Measurements from ENCODE around the gene MRPL10.
"Not testable (repeated sequence)": the region's sequence is repeated elsewhere in the genome, so short reads cannot be mapped to it uniquely, and the experiment has no call there.

Gene MRPL10

GRCh38 chr17:47789611-47790561 lies 41.5 kb downstream of the MRPL10 start:
- FAIRE-seq: no peak

- FAIRE-seq: no peak
Observed at GRCh38 chr17:47785538-47786123, 45.7 kb downstream of the MRPL10 start.

- FAIRE-seq: no peak
Observed at GRCh38 chr17:47781397-47781796, 49.9 kb downstream of the MRPL10 start.

GRCh38 chr17:47778184-47778635 lies 53.1 kb downstream of the MRPL10 start:
- no peak for FAIRE-seq

GRCh38 chr17:47776330-47777197 lies 54.8 kb downstream of the MRPL10 start:
- FAIRE-seq: no peak

- no peak for FAIRE-seq
Observed at GRCh38 chr17:47774987-47775580, 56.3 kb downstream of the MRPL10 start.

GRCh38 chr17:47774331-47774730 lies 57.0 kb downstream of the MRPL10 start:
- FAIRE-seq: no peak

- FAIRE-seq: not testable (repeated sequence)
Observed at GRCh38 chr17:47773649-47774048, 57.7 kb downstream of the MRPL10 start.
